Gastrocnemius medialis (tissue), 4 donors: ENCODE results near the gene ARHGAP22. TPM values are rescaled to one million over a fixed set of nuclear protein-coding genes. Genes with fewer than 3 reads are reported as not detected.

Experiments
- ATAC-seq, 2 donors: fragments of 150-250 bp; one replicate each; pipeline ENCODE4 v1.9.1; 2016
- DNase-seq, 2 donors: peaks; one replicate each; pipeline ENCODE4 v3.0.0-alpha.2; 2019
- H3K27ac ChIP-seq, 4 donors: fragments of 200-600 bp; sonication (generic); 1 replicate in 1 of 4; 2 replicates in 3 of 4; pipeline ENCODE4 v1.5.1; 2016 to 2018; ENCODE audit warnings: mild to moderate bottlenecking in 2 of 4, moderate library complexity in 1 of 4
- H3K27me3 ChIP-seq, 3 donors: fragments of 200-600 bp; sonication (generic) in 2 of 3; 1 replicate in 1 of 3; 2 replicates in 2 of 3; pipeline versions ENCODE4 v1.5.1 to v1.6.0; 2016 to 2019; ENCODE audit warnings: mild to moderate bottlenecking in 1 of 3, moderate library complexity in 1 of 3
- H3K36me3 ChIP-seq, 2 donors: fragments of 200-600 bp; sonication (generic) in 1 of 2; one replicate each; pipeline ENCODE4 v1.5.1; 2017 to 2018
- H3K4me1 ChIP-seq, 2 donors: fragments of 200-600 bp; sonication (generic) in 1 of 2; one replicate each; pipeline ENCODE4 v1.5.1; 2016 to 2017; ENCODE audit warnings: mild to moderate bottlenecking in 2 of 2
- H3K4me3 ChIP-seq, 4 donors: fragments of 200-600 bp; sonication (generic) in 3 of 4; 1 replicate in 1 of 4; 2 replicates in 3 of 4; pipeline ENCODE4 v1.5.1; 2016 to 2019; ENCODE audit warnings: mild to moderate bottlenecking in 2 of 4
- H3K9me3 ChIP-seq, 3 donors: fragments of 200-600 bp; sonication (generic) in 2 of 3; 1 replicate in 1 of 3; 2 replicates in 2 of 3; pipeline ENCODE4 v1.5.1; 2016 to 2019
- CTCF ChIP-seq, 5 experiments: fragments of 450-650 bp in 3 of 5; fragments of 200-600 bp in 2 of 5; sonication (generic) in 2 of 5; IDR thresholded peaks in 4 of 5; conservative IDR thresholded peaks in 1 of 5; 1 replicate in 4 of 5; 2 replicates in 1 of 5; pipeline ENCODE4 v1.5.1; 2016 to 2019; ENCODE audit warnings: antibody characterized with exemption in 5 of 5, mild to moderate bottlenecking in 3 of 5, moderate library complexity in 3 of 5
- POLR2A ChIP-seq, 2 donors: fragments of 450-650 bp; IDR thresholded peaks; one replicate each; pipeline ENCODE4 v1.6.1; 2017; ENCODE audit warnings: antibody characterized with exemption in 2 of 2, mild to moderate bottlenecking in 2 of 2, moderate library complexity in 2 of 2
- in situ Hi-C, 4 donors: fragments of 200-750 bp; cut with MboI; loops; one replicate each; pipeline versions ENCODE4 v1.15.0 to v1.8.0; 2017; ENCODE audit warnings: low sequenced_read_pairs in 4 of 4
- intact Hi-C: fragments of 100-400 bp; cut with DNase I; formaldehyde crosslinking; loops from one replicate; pipeline ENCODE4 v1.15.1; 2023; ENCODE audit warnings: low total_unique reads
- total RNA-seq, 4 donors: library from RNA; depleted of rRNA; stranded (reverse); fragments of >200 nt; gene quantifications; one replicate each; pipeline versions ENCODE4 v1.1.0 to v1.2.3, GENCODE V29; 2016

The ARHGAP22 gene
- total RNA-seq, 4 donors from 2014 or later: 0.69 to 0.92 (median 0.72) TPM; not detected in 1

- Histone ChIP-seq H3K4me3 (no peak overlapping the region), H3K27me3 (no peaks in the 10 kb centered on the region), H3K4me1 (peaks cover 4% of the 10 kb centered on the region in 2 donors), H3K9me3 (no peaks in the 10 kb centered on the region), H3K36me3 (no peaks in the 10 kb centered on the region), H3K27ac (no peak overlapping the region)
- in situ Hi-C loops (no loop called here), intact Hi-C loops (no loop called here)
- no peak for ATAC-seq
- TF ChIP-seq POLR2A (IDR thresholded peaks at IDR 0.05) (no peak), CTCF (IDR thresholded peaks at IDR 0.05 in 4 of 5, conservative IDR thresholded peaks at IDR 0.05 in 1 of 5) (no peak)
- DNase-seq: no peak
Measured at GRCh38 chr10:48460182-48460581, 144.7 kb downstream of the ARHGAP22 start.

GRCh38 chr10:48459270-48460150, 145.4 kb downstream of the ARHGAP22 start:
- TF ChIP-seq CTCF (IDR thresholded peaks at IDR 0.05 in 4 of 5, conservative IDR thresholded peaks at IDR 0.05 in 1 of 5): no peak
- TF ChIP-seq POLR2A (IDR thresholded peaks at IDR 0.05): no peak
- Histone ChIP-seq H3K4me1 (peaks cover 0 to 4% of the 10 kb centered on the region in 2 donors), H3K27ac (no peak overlapping the region), H3K36me3 (no peaks in the 10 kb centered on the region), H3K9me3 (no peaks in the 10 kb centered on the region), H3K4me3 (no peak overlapping the region), H3K27me3 (no peaks in the 10 kb centered on the region)
- intact Hi-C loops: no loop called here
- ATAC-seq (no peak), DNase-seq (no peak)
- in situ Hi-C loops: no loop called here

GRCh38 chr10:48458662-48459048, 146.2 kb downstream of the ARHGAP22 start:
- ATAC-seq (no peak), DNase-seq (no peak)
- H3K36me3 ChIP-seq: no peaks in the 10 kb centered on the region
- TF ChIP-seq CTCF (IDR thresholded peaks at IDR 0.05 in 4 of 5, conservative IDR thresholded peaks at IDR 0.05 in 1 of 5) (no peak), POLR2A (IDR thresholded peaks at IDR 0.05) (no peak)
- no peak overlapping the region for H3K27ac ChIP-seq
- intact Hi-C loops: no loop called here
- peaks cover 0 to 4% of the 10 kb centered on the region in 2 donors for H3K4me1 ChIP-seq
- in situ Hi-C loops: no loop called here
- H3K4me3 ChIP-seq: no peak overlapping the region
- H3K27me3 ChIP-seq: no peaks in the 10 kb centered on the region
- H3K9me3 ChIP-seq: no peaks in the 10 kb centered on the region

GRCh38 chr10:48457949-48458661, 146.8 kb downstream of the ARHGAP22 start:
- ATAC-seq: no peak

More at GRCh38 chr10:48457949-48458661, 146.8 kb downstream of the ARHGAP22 start:
- H3K27ac ChIP-seq: no peak overlapping the region
- in situ Hi-C loops (no loop called here), intact Hi-C loops (no loop called here)
- no peak overlapping the region for H3K4me3 ChIP-seq
- H3K27me3 ChIP-seq: no peaks in the 10 kb centered on the region
- H3K9me3 ChIP-seq: no peaks in the 10 kb centered on the region
- no peaks in the 10 kb centered on the region for H3K36me3 ChIP-seq
- no peak for DNase-seq
- H3K4me1 ChIP-seq: peaks cover 0 to 4% of the 10 kb centered on the region in 2 donors
- TF ChIP-seq CTCF (IDR thresholded peaks at IDR 0.05 in 4 of 5, conservative IDR thresholded peaks at IDR 0.05 in 1 of 5) (no peak), POLR2A (IDR thresholded peaks at IDR 0.05) (no peak)
